ENCODE data around the gene SPON1.

The SPON1 gene

GRCh38 chr11:13939961-13940906, 22.3 kb upstream of the SPON1 start:
- no peak overlapping the region for H3K27ac ChIP-seq
- TF ChIP-seq CTCF (IDR thresholded peaks at IDR 0.05) (no peak), ZFX (IDR thresholded peaks at IDR 0.05; ENCODE audit: borderline replicate concordance) (no peak)

GRCh38 chr11:13940907-13941256, 21.6 kb upstream of the SPON1 start:
- TF ChIP-seq ZFX (IDR thresholded peaks at IDR 0.05; ENCODE audit: borderline replicate concordance), result no peak
- TF ChIP-seq CTCF (IDR thresholded peaks at IDR 0.05), result no peak
- H3K27ac ChIP-seq, result no peak overlapping the region

- no peak overlapping the region for H3K27ac ChIP-seq
- TF ChIP-seq CTCF (IDR thresholded peaks at IDR 0.05) (no peak), ZFX (IDR thresholded peaks at IDR 0.05; ENCODE audit: borderline replicate concordance) (no peak)
Observed at GRCh38 chr11:13941775-13942174, 20.7 kb upstream of the SPON1 start.

GRCh38 chr11:13942378-13942777, 20.1 kb upstream of the SPON1 start:
- no peak overlapping the region for H3K27ac ChIP-seq
- TF ChIP-seq ZFX (IDR thresholded peaks at IDR 0.05; ENCODE audit: borderline replicate concordance) (no peak), CTCF (IDR thresholded peaks at IDR 0.05) (no peak)

GRCh38 chr11:13942971-13943381, 19.5 kb upstream of the SPON1 start:
- no peak overlapping the region for H3K27ac ChIP-seq
- TF ChIP-seq CTCF (IDR thresholded peaks at IDR 0.05), result no peak
- no peak for TF ChIP-seq ZFX (IDR thresholded peaks at IDR 0.05; ENCODE audit: borderline replicate concordance)

GRCh38 chr11:13944016-13944415, 18.5 kb upstream of the SPON1 start:
- no peak for TF ChIP-seq CTCF (IDR thresholded peaks at IDR 0.05)
- no peak for TF ChIP-seq ZFX (IDR thresholded peaks at IDR 0.05; ENCODE audit: borderline replicate concordance)
- H3K27ac ChIP-seq, result no peak overlapping the region

- no peak overlapping the region for H3K27ac ChIP-seq
- no peak for TF ChIP-seq CTCF (IDR thresholded peaks at IDR 0.05)
- no peak for TF ChIP-seq ZFX (IDR thresholded peaks at IDR 0.05; ENCODE audit: borderline replicate concordance)
Observed at GRCh38 chr11:13944911-13945425, 17.6 kb upstream of the SPON1 start.
